ENCODE data around the gene ERF.

The ERF gene

DNA sequence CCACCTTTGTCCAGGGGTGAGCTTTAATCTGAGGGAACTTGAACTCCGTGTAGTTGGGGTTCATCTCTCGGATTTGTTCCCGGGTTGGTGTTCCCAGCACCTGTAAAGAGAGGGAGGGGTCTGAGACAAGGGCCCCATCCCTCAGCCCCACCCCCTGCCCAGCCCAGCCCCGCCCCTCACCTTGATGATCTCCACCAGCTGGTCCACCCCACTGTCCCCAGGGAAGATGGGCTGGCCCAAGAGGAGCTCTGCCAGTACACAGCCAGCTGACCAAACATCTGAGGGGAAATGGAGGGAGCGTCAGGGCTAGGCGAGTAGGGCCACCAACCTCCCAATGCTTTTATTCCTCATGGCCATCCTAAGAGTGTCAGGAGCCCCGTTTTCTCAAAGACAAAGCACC is 21.8 kb downstream of the ERF start:
- Histone ChIP-seq H3K79me2 (peaks cover 2% of the 10 kb centered on the region), H3K27ac (no peak overlapping the region), H3K4me1 (no peaks in the 10 kb centered on the region), H3K27me3 (ENCODE audit: control insufficient read depth, insufficient read depth, low read length) (no peaks in the 10 kb centered on the region), H3K9ac (no peak overlapping the region), H2AFZ (no peak overlapping the region), H3K4me2 (ENCODE audit: low read length) (no peak overlapping the region), H3K4me3 (ENCODE audit: low read depth, low read length) (no peak overlapping the region), H3K36me3 (ENCODE audit: control insufficient read depth, insufficient read depth, low read length) (no peaks in the 10 kb centered on the region), H3K9me3 (ENCODE audit: control insufficient read depth, low read length) (no peaks in the 10 kb centered on the region)
- TF ChIP-seq, protein P1, sequence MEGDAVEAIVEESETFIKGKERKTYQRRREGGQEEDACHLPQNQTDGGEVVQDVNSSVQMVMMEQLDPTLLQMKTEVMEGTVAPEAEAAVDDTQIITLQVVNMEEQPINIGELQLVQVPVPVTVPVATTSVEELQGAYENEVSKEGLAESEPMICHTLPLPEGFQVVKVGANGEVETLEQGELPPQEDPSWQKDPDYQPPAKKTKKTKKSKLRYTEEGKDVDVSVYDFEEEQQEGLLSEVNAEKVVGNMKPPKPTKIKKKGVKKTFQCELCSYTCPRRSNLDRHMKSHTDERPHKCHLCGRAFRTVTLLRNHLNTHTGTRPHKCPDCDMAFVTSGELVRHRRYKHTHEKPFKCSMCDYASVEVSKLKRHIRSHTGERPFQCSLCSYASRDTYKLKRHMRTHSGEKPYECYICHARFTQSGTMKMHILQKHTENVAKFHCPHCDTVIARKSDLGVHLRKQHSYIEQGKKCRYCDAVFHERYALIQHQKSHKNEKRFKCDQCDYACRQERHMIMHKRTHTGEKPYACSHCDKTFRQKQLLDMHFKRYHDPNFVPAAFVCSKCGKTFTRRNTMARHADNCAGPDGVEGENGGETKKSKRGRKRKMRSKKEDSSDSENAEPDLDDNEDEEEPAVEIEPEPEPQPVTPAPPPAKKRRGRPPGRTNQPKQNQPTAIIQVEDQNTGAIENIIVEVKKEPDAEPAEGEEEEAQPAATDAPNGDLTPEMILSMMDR (IDR thresholded peaks at IDR 0.05): no peak

DNA sequence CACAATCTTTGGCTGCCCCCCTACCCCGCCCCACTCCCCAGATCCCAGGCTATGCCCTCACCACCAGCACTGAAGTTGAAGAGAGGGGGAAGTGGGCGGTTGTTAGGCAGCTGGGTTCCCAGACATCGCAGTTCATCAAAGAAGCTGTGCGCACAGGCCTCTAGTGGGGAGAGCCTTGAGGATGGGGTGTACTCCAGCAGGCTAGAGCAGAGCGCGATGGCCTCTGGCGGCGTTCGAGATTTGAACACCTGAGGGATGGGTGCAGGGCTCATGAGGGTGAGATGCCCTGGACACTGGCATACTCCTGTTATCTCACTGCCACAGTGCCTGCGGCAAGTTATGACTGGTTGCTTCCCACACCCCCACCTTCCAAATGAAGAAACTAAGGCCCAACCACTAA is 22.5 kb downstream of the ERF start:
- H3K4me1 ChIP-seq: no peaks in the 10 kb centered on the region
- H3K4me3 ChIP-seq (ENCODE audit: low read depth, low read length): no peak overlapping the region
- H3K9me3 ChIP-seq (ENCODE audit: control insufficient read depth, low read length): no peaks in the 10 kb centered on the region
- H3K36me3 ChIP-seq (ENCODE audit: control insufficient read depth, insufficient read depth, low read length): no peaks in the 10 kb centered on the region
- H3K79me2 ChIP-seq: peaks cover 2% of the 10 kb centered on the region
- TF ChIP-seq, protein P1 (IDR thresholded peaks at IDR 0.05): no peak
- H3K27ac ChIP-seq: no peak overlapping the region
- H3K27me3 ChIP-seq (ENCODE audit: control insufficient read depth, insufficient read depth, low read length): no peaks in the 10 kb centered on the region
- H3K9ac ChIP-seq: no peak overlapping the region
- H2AFZ ChIP-seq: no peak overlapping the region
- no peak overlapping the region for H3K4me2 ChIP-seq (ENCODE audit: low read length)

DNA sequence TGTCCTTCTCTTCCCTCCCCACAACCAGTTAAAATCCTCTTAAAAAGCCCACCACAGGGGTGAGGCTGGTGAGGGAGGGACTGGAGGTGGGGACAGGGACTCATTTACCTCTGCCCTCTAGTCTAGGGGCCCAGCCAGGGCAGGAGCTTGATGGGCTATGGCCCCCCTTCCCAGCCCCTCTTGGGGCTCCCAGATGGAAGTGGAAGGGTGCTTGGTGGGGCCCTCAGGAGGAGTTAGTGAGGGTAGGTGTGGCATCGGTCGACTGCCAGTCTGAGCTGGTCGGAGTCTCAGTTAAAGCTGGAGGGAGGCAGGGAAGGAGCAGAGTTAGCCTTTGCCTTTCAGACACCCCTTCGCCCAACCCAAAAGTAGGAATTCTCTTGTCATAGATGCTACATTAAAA is 24.4 kb downstream of the ERF start:
- Histone ChIP-seq H3K9me3 (ENCODE audit: control insufficient read depth, low read length) (no peaks in the 10 kb centered on the region), H3K4me3 (ENCODE audit: low read depth, low read length) (no peak overlapping the region), H3K4me1 (no peaks in the 10 kb centered on the region), H3K36me3 (ENCODE audit: control insufficient read depth, insufficient read depth, low read length) (no peaks in the 10 kb centered on the region), H3K79me2 (peaks cover 2% of the 10 kb centered on the region), H3K27me3 (ENCODE audit: control insufficient read depth, insufficient read depth, low read length) (no peaks in the 10 kb centered on the region), H3K9ac (no peak overlapping the region), H3K27ac (no peak overlapping the region), H3K4me2 (ENCODE audit: low read length) (no peak overlapping the region), H2AFZ (no peak overlapping the region)
- TF ChIP-seq, protein P1 (IDR thresholded peaks at IDR 0.05): no peak

DNA sequence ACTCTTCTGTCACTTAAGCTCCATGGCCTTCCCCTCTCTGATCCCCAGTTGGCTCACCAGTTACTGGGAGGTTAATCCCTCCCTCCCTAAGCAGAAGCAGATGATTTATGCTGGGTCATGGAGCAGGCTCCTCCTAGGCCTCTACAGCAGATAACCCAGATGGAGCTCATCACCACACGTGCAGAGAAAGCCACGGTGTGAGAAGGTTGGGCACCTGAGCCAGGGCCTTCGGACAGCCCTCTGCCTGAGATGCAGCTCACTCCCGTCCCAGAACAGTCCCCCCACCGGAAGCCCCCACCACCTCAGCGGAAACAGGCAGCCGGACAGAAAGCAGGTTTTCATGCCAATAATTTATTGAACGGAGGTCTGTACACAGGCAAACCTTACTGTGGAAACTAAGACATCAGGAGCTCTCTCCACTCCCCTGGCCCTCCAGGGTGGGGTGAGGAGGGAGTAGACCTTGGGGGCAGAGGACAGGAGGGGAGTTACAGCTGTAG is 25.0 kb downstream of the ERF start:
- Histone ChIP-seq H3K79me2 (peaks cover 2% of the 10 kb centered on the region), H3K27ac (no peak overlapping the region), H3K4me1 (no peaks in the 10 kb centered on the region), H3K36me3 (ENCODE audit: control insufficient read depth, insufficient read depth, low read length) (no peaks in the 10 kb centered on the region), H3K4me2 (ENCODE audit: low read length) (no peak overlapping the region), H3K9ac (no peak overlapping the region), H3K4me3 (ENCODE audit: low read depth, low read length) (no peak overlapping the region), H2AFZ (no peak overlapping the region), H3K27me3 (ENCODE audit: control insufficient read depth, insufficient read depth, low read length) (no peaks in the 10 kb centered on the region), H3K9me3 (ENCODE audit: control insufficient read depth, low read length) (no peaks in the 10 kb centered on the region)
- TF ChIP-seq, protein P1 (IDR thresholded peaks at IDR 0.05): no peak

DNA sequence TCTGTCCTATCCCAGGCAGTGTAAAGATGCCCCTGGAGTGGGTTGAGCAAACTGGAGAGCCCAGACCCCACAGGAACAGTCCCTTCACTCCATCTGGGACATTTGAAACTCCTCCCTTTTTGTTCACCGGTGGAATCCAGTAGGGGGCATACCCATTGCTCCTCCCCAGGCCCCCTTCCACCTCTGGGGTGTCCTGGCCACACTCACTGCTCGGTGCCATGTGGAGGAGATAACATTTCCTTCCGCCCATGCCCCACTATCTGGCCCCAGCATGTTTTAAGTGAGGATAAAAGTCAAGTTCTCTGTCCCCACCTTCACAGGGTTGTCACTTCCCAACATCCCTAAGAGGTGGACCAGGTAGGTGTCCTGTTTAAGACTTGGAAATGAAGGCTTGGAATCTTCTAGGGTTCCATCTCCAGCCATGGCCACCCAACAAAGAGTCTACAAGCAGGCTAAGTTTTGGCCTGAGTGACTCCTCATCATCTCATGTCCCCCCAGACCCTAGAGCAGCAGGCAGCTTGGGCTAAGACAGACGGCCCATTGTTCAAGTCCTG is 25.6 kb downstream of the ERF start:
- Histone ChIP-seq H3K36me3 (ENCODE audit: control insufficient read depth, insufficient read depth, low read length) (no peaks in the 10 kb centered on the region), H3K4me3 (ENCODE audit: low read depth, low read length) (no peak overlapping the region), H2AFZ (no peak overlapping the region), H3K27ac (no peak overlapping the region), H3K9ac (no peak overlapping the region), H3K4me2 (ENCODE audit: low read length) (no peak overlapping the region), H3K4me1 (no peaks in the 10 kb centered on the region), H3K27me3 (ENCODE audit: control insufficient read depth, insufficient read depth, low read length) (no peaks in the 10 kb centered on the region), H3K79me2 (peaks cover 2% of the 10 kb centered on the region), H3K9me3 (ENCODE audit: control insufficient read depth, low read length) (no peaks in the 10 kb centered on the region)
- TF ChIP-seq, protein P1 (IDR thresholded peaks at IDR 0.05): no peak
